ENCODE measurements around the gene RIMBP2. TPM values are rescaled to one million over a fixed set of nuclear protein-coding genes. Genes with fewer than 3 reads are reported as not detected.

RIMBP2 gene
- total RNA-seq, 5 donors from 2014 or later (not counting 1 experiment from before 2014, with no cell fraction given) = 0.10 to 0.38 TPM; not detected in 3

DNA sequence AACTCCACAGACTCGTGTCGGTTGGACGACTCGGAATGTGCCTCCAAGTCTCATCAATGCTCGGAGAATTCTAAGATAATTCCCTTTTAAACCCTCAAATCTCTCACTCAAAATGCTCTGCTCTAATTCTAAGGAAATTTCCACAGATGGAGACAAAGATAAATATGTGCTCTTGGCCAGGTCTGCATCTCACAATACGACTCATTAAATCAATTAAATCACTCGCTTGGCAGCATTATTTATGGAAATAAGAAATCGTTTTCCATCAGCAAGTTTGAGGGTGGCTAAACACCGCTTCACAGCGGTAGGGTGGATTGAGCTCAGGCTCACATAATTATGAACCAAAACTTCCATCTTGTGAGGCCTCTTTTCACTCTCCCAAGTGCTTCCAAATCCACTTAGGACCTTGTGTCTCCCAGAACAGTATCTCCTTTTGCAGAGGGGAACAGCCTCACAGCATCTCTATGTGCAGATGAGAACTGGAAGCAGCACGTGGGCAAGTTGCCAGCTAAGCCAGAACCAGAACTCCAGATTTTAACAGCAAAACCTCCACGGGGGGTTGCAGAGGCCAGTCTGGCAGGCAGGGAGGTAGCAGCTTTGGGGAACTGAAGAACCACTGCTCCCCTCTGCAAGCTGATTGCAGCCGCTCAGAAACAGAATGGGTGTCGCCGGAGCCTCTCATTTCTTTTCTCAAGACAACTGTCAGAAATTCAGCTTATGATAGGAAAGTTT is 43.8 kb downstream of the RIMBP2 start:
- Histone ChIP-seq H3K36me3 (ENCODE audit: control insufficient read depth in 2 of 2, extremely low read depth in 1 of 2, insufficient read depth in 1 of 2, low read length in 1 of 2) (no peaks in the 10 kb centered on the region), H3K9me3 (no peaks in the 10 kb centered on the region), H3K4me1 (ENCODE audit: control insufficient read depth in 1 of 2, extremely low read depth in 1 of 2, insufficient read depth in 2 of 2, low read length in 2 of 2) (no peaks in the 10 kb centered on the region), H3K27ac (ENCODE audit: low read length) (no peak overlapping the region), H3K27me3 (replicated peaks in 1 of 2; ENCODE audit: control insufficient read depth in 2 of 2, extremely low read depth in 1 of 2, insufficient read depth in 2 of 2, low read length in 1 of 2) (peaks cover 0 to 7% of the 10 kb centered on the region in 2 experiments), H3K4me3 (ENCODE audit: control insufficient read depth in 1 of 2, extremely low read depth in 1 of 2, low read length in 1 of 2) (no peak overlapping the region)
- H3K27ac Mint-ChIP-seq = no peak overlapping the region
- no peak overlapping the region for H3K4me3 Mint-ChIP-seq
- 80% methylated on average over 7 of the region's 15 CpGs for WGBS (ENCODE audit: insufficient coverage)
- H3K4me1 Mint-ChIP-seq = no peaks in the 10 kb centered on the region
- no peaks in the 10 kb centered on the region for H3K36me3 Mint-ChIP-seq
- CTCF ChIA-PET = no interaction called here
- H3K9me3 Mint-ChIP-seq = peaks cover under 1 to 11% (median 9%) of the 10 kb centered on the region in 3 donors
- ATAC-seq (replicated peaks in 1 of 4) = no peak
- POLR2A ChIA-PET = no interaction called here
- no peaks in the 10 kb centered on the region for H3K27me3 Mint-ChIP-seq
- DNase-seq = no peak

DNA sequence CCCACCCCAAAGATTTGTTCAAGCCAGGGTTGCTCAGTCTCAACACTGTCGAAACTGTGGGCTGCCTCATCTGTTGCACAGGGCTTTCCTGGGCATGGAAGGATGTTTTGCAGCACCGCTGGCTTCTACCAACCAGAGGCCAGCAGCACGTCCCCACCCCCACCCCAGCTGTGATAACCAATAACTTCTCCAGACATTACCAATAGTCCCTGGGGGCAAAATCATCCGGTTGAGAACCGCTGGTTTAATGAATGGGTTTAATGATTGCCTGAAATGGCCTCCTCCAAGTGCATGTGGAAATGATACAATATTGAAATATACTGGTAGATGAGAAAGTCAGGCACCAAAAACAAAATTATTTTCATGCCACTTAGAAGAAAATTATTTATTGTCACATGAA is 44.5 kb downstream of the RIMBP2 start:
- no peak overlapping the region for H3K27ac ChIP-seq (ENCODE audit: low read length)
- peaks cover 2 to 13% (median 9%) of the 10 kb centered on the region in 3 donors for H3K9me3 Mint-ChIP-seq
- WGBS (ENCODE audit: insufficient coverage) = 71% methylated on average over 1 of the region's 5 CpGs
- no peaks in the 10 kb centered on the region for H3K4me1 Mint-ChIP-seq
- peaks cover 0 to 7% of the 10 kb centered on the region in 2 experiments for H3K27me3 ChIP-seq (replicated peaks in 1 of 2; ENCODE audit: control insufficient read depth in 2 of 2, extremely low read depth in 1 of 2, insufficient read depth in 2 of 2, low read length in 1 of 2)
- ChIA-PET CTCF (no interaction called here), POLR2A (no interaction called here)
- H3K4me3 Mint-ChIP-seq = no peak overlapping the region
- no peak for DNase-seq
- H3K36me3 ChIP-seq (ENCODE audit: control insufficient read depth in 2 of 2, extremely low read depth in 1 of 2, insufficient read depth in 1 of 2, low read length in 1 of 2) = no peaks in the 10 kb centered on the region
- H3K27me3 Mint-ChIP-seq = no peaks in the 10 kb centered on the region
- H3K4me3 ChIP-seq (ENCODE audit: control insufficient read depth in 1 of 2, extremely low read depth in 1 of 2, low read length in 1 of 2) = no peak overlapping the region
- H3K36me3 Mint-ChIP-seq = no peaks in the 10 kb centered on the region
- ATAC-seq (replicated peaks in 1 of 4) = no peak
- no peaks in the 10 kb centered on the region for H3K9me3 ChIP-seq
- H3K4me1 ChIP-seq (ENCODE audit: control insufficient read depth in 1 of 2, extremely low read depth in 1 of 2, insufficient read depth in 2 of 2, low read length in 2 of 2) = no peaks in the 10 kb centered on the region
- no peak overlapping the region for H3K27ac Mint-ChIP-seq

GRCh38 chr12:130669797-130670196 is 46.3 kb downstream of the RIMBP2 start:
- Histone ChIP-seq H3K27me3 (replicated peaks in 1 of 2; ENCODE audit: control insufficient read depth in 2 of 2, extremely low read depth in 1 of 2, insufficient read depth in 2 of 2, low read length in 1 of 2) (peaks cover 0 to 10% of the 10 kb centered on the region in 2 experiments), H3K4me3 (ENCODE audit: control insufficient read depth in 1 of 2, extremely low read depth in 1 of 2, low read length in 1 of 2) (no peak overlapping the region), H3K36me3 (ENCODE audit: control insufficient read depth in 2 of 2, extremely low read depth in 1 of 2, insufficient read depth in 1 of 2, low read length in 1 of 2) (no peaks in the 10 kb centered on the region), H3K27ac (ENCODE audit: low read length) (no peak overlapping the region), H3K9me3 (no peaks in the 10 kb centered on the region), H3K4me1 (ENCODE audit: control insufficient read depth in 1 of 2, extremely low read depth in 1 of 2, insufficient read depth in 2 of 2, low read length in 2 of 2) (no peaks in the 10 kb centered on the region)
- WGBS (ENCODE audit: insufficient coverage) = 71% methylated on average over 4 of the region's 8 CpGs
- DNase-seq (no peak), ATAC-seq (replicated peaks in 1 of 4) (no peak)
- Mint-ChIP-seq H3K9me3 (peaks cover 2 to 13% (median 9%) of the 10 kb centered on the region in 3 donors), H3K4me1 (no peaks in the 10 kb centered on the region), H3K36me3 (no peaks in the 10 kb centered on the region), H3K27ac (no peak overlapping the region), H3K4me3 (no peak overlapping the region), H3K27me3 (no peaks in the 10 kb centered on the region)
- ChIA-PET CTCF (no interaction called here), POLR2A (no interaction called here)

GRCh38 chr12:130669205-130669557 is 46.9 kb downstream of the RIMBP2 start:
- no peaks in the 10 kb centered on the region for H3K4me1 ChIP-seq (ENCODE audit: control insufficient read depth in 1 of 2, extremely low read depth in 1 of 2, insufficient read depth in 2 of 2, low read length in 2 of 2)
- no peak for DNase-seq
- Mint-ChIP-seq H3K4me1 (no peaks in the 10 kb centered on the region), H3K4me3 (no peak overlapping the region), H3K9me3 (peaks cover 2 to 13% (median 9%) of the 10 kb centered on the region in 3 donors), H3K27me3 (no peaks in the 10 kb centered on the region), H3K27ac (no peak overlapping the region), H3K36me3 (no peaks in the 10 kb centered on the region)
- POLR2A ChIA-PET = no interaction called here
- H3K36me3 ChIP-seq (ENCODE audit: control insufficient read depth in 2 of 2, extremely low read depth in 1 of 2, insufficient read depth in 1 of 2, low read length in 1 of 2) = no peaks in the 10 kb centered on the region
- no peak overlapping the region for H3K4me3 ChIP-seq (ENCODE audit: control insufficient read depth in 1 of 2, extremely low read depth in 1 of 2, low read length in 1 of 2)
- WGBS (ENCODE audit: insufficient coverage) = 90% methylated on average over 2 of the region's 10 CpGs
- no peak for ATAC-seq (replicated peaks in 1 of 4)
- H3K9me3 ChIP-seq = no peaks in the 10 kb centered on the region
- H3K27me3 ChIP-seq (replicated peaks in 1 of 2; ENCODE audit: control insufficient read depth in 2 of 2, extremely low read depth in 1 of 2, insufficient read depth in 2 of 2, low read length in 1 of 2) = peaks cover 0 to 14% of the 10 kb centered on the region in 2 experiments
- CTCF ChIA-PET = no interaction called here
- no peak overlapping the region for H3K27ac ChIP-seq (ENCODE audit: low read length)

DNA sequence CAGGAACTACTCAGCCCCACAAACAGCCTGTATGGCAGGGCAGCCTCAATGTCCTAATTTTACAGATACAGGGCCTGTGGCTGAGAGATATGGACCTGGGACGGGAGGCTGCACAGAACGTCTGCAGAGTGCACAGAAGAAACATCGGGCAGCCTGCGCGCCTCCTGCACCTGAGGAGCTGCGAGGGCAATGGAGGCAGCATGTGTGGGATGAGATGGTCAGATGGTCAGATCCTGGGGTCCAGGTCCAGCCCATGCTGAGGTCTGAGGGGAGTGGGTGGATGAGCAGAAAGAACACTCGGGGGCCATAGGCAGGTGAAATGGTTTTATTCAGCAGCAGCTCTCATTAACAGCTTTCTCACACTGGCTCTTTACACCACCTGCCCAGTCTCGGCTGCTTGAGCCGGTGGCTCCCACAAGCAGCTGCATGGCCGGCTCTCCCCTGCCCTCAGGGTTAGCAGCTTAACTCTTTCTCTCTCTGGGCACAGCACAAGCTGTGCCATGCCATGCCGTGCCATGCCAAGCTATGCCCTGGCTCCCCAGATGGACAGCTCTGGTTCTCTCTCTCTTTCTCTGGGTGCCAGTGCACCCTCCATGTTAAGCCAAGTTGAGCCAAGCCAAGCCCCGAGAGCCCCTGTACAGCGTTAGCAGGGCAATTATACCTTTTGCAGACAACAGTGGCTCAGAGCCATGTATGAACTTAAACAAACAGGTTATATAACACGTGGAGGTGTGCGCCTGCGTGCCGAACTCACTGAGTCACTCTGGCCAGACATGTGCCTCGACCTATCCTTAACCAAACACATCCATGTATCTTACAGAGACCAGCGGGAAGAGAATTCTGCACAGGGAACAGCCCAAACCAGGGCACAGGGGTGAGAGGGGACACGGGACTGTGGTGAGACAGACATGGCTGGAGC is 47.6 kb downstream of the RIMBP2 start:
- Mint-ChIP-seq H3K4me3 (no peak overlapping the region), H3K27ac (no peak overlapping the region), H3K36me3 (no peaks in the 10 kb centered on the region), H3K9me3 (peaks cover 2 to 13% (median 9%) of the 10 kb centered on the region in 3 donors), H3K27me3 (no peaks in the 10 kb centered on the region), H3K4me1 (no peaks in the 10 kb centered on the region)
- H3K36me3 ChIP-seq (ENCODE audit: control insufficient read depth in 2 of 2, extremely low read depth in 1 of 2, insufficient read depth in 1 of 2, low read length in 1 of 2) = no peaks in the 10 kb centered on the region
- ChIA-PET POLR2A (no interaction called here), CTCF (no interaction called here)
- no peaks in the 10 kb centered on the region for H3K4me1 ChIP-seq (ENCODE audit: control insufficient read depth in 1 of 2, extremely low read depth in 1 of 2, insufficient read depth in 2 of 2, low read length in 2 of 2)
- WGBS (ENCODE audit: insufficient coverage) = 89% methylated on average over 18 of the region's 20 CpGs
- ATAC-seq (replicated peaks in 1 of 4) (no peak), DNase-seq (no peak)
- H3K27me3 ChIP-seq (replicated peaks in 1 of 2; ENCODE audit: control insufficient read depth in 2 of 2, extremely low read depth in 1 of 2, insufficient read depth in 2 of 2, low read length in 1 of 2) = peaks cover 0 to 14% of the 10 kb centered on the region in 2 experiments
- H3K9me3 ChIP-seq = no peaks in the 10 kb centered on the region
- no peak overlapping the region for H3K27ac ChIP-seq (ENCODE audit: low read length)
- no peak overlapping the region for H3K4me3 ChIP-seq (ENCODE audit: control insufficient read depth in 1 of 2, extremely low read depth in 1 of 2, low read length in 1 of 2)

DNA sequence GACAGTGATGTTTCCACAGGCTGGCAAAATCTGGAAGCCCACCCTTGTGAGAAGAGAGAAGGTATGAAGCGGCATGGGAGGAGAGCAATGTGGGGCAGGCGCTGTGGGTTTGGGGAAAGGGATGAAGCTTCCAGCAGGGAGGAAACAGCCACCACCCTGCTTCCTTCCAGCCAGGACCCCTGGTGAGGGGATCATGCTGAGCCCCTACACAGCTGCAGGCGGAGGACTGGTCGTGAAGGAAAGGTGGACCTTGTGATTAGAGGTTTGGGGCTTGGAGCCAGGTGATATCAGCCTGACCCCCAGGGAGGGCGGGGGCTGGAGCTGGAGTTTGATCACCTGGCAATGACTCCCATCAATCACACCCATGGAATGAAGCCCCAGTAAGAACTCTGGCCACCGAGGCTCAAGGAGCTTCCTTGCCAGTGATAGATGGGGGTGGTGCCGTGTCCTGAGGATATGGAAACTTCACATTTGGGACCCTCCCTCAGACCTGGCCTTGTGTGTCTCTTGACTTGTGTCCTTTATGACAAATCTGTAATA is 48.6 kb downstream of the RIMBP2 start:
- H3K36me3 Mint-ChIP-seq = no peaks in the 10 kb centered on the region
- ChIA-PET POLR2A (no interaction called here), CTCF (no interaction called here)
- Histone ChIP-seq H3K4me1 (ENCODE audit: control insufficient read depth in 1 of 2, extremely low read depth in 1 of 2, insufficient read depth in 2 of 2, low read length in 2 of 2) (no peaks in the 10 kb centered on the region), H3K9me3 (no peaks in the 10 kb centered on the region), H3K27me3 (replicated peaks in 1 of 2; ENCODE audit: control insufficient read depth in 2 of 2, extremely low read depth in 1 of 2, insufficient read depth in 2 of 2, low read length in 1 of 2) (peaks cover 0 to 13% of the 10 kb centered on the region in 2 experiments), H3K27ac (ENCODE audit: low read length) (no peak overlapping the region), H3K36me3 (ENCODE audit: control insufficient read depth in 2 of 2, extremely low read depth in 1 of 2, insufficient read depth in 1 of 2, low read length in 1 of 2) (no peaks in the 10 kb centered on the region), H3K4me3 (ENCODE audit: control insufficient read depth in 1 of 2, extremely low read depth in 1 of 2, low read length in 1 of 2) (no peak overlapping the region)
- DNase-seq (no peak), ATAC-seq (replicated peaks in 1 of 4) (no peak)
- H3K27me3 Mint-ChIP-seq = peaks cover 0 to 2% of the 10 kb centered on the region in 2 donors
- 100% methylated on average over 2 of the region's 7 CpGs for WGBS (ENCODE audit: insufficient coverage)
- H3K4me1 Mint-ChIP-seq = no peaks in the 10 kb centered on the region
- no peak overlapping the region for H3K27ac Mint-ChIP-seq
- no peak overlapping the region for H3K4me3 Mint-ChIP-seq
- H3K9me3 Mint-ChIP-seq = peaks cover 2 to 13% (median 9%) of the 10 kb centered on the region in 3 donors

All from T-cell (primary cell).